Right cardiac atrium (tissue), 5 donors: Measurements from ENCODE around the gene PROCR. TPM values are rescaled to one million over a fixed set of nuclear protein-coding genes. Genes with fewer than 3 reads are reported as not detected.
"Not testable (repeated sequence)": the region's sequence is repeated elsewhere in the genome, so short reads cannot be mapped to it uniquely, and the experiment has no call there.

ENCODE experiments used
- ATAC-seq, 2 donors: fragments of 200-7000 bp; cut with Tn5 transposase; one replicate each; pipeline versions ENCODE4 v1.8.0 to v1.9.1; 2020; ENCODE audit warnings: moderate library complexity in 2 of 2, mild to moderate bottlenecking in 1 of 2
- DNase-seq, 3 donors: peaks; one replicate each; pipeline ENCODE4 v3.0.0-alpha.2; 2020
- H3K27ac ChIP-seq: one replicate; pipeline ENCODE4 v1.5.1; 2013; ENCODE audit warnings: mild to moderate bottlenecking, low read length, control low read depth, moderate library complexity
- H3K27me3 ChIP-seq: one replicate; pipeline ENCODE4 v1.6.1; 2013; ENCODE audit not compliant: control insufficient read depth, insufficient read depth
- H3K4me1 ChIP-seq: one replicate; pipeline ENCODE4 v1.6.1; 2013; ENCODE audit warnings: low read length; ENCODE audit not compliant: control insufficient read depth, insufficient read depth
- H3K4me3 ChIP-seq: one replicate; pipeline ENCODE4 v1.5.1; 2013; ENCODE audit warnings: low read length, control low read depth
- H3K9me3 ChIP-seq: one replicate; pipeline ENCODE4 v1.6.1; 2013; ENCODE audit warnings: low read length; ENCODE audit not compliant: control insufficient read depth
- WGBS: extraction: QIAGEN DNeasy Blood & Tissue Kit; methylation state at CpG from one replicate; pipeline ENCODE4 v1.1.7; 2013; 5-methylcytosine and 5-hydroxymethylcytosine counted together
- intact Hi-C, 4 donors: fragments of 100-400 bp; cut with DNase I; formaldehyde crosslinking; loops; one replicate each; pipeline versions ENCODE4 v1.11.0 to v1.14.0; 2022 to 2023
- polyA plus RNA-seq: library from polyadenylated mRNA; stranded (reverse); fragments of 200-250 nt; gene quantifications from one replicate; pipeline ENCODE4 v1.2.3, GENCODE V29; 2013
- total RNA-seq, 4 donors: library from RNA; stranded (reverse); fragmentation: NEBNext Ultra II Directional; extraction: Animal tissue kit (Norgen Biotek cat#: 25700); gene quantifications; one replicate each; pipeline ENCODE4 v1.2.1, GENCODE V29; 2021
- donor health status: healthy with polysubstance abuse.
- donor health status: DM: no; HTN: yes; CAD: no.
- donor health status: DM: no; HTN: no; CAD: no.
- donor health status: DM: no; HTN: yes; CAD: no; lungs with severe emphysema.
- donor health status: DM: yes; HTN: yes; CAD: no.

Gene PROCR
- total and polyA plus RNA-seq, 5 donors = 12.9 to 43.7 (median 23.0) TPM

DNA sequence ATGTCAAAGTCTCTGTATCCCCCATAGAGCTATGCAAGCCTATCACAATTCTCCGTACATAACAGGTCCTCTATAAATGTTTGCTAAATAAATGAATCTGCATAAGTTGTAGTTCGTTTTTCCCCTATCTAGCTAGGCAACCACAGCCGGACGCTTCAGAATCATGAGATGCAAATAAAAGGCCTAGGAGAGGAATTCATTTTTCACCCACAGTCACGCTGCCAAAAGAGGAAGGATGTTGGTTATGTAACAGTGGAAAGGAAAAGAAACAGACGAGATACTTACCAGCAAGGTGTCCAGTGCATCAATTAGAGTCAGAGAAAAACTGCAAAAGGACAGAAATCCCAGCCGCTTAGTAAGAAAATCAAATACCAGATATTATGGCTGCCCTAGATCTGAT is 27.2 kb upstream of the PROCR start:
- WGBS = 55% methylated on average over 7 of the region's 7 CpGs
- H3K9me3 ChIP-seq = no peaks in the 10 kb centered on the region
- no peak for ATAC-seq
- intact Hi-C loops = loop anchor here (2.0 to 10.0 kb wide), 3 partner anchors 60 to 64 kb away; no protein-coding TSS in a partner anchor
- DNase-seq = no peak
- H3K4me1 ChIP-seq = no peaks in the 10 kb centered on the region
- H3K27ac ChIP-seq = no peak overlapping the region
- H3K4me3 ChIP-seq = no peak overlapping the region
- H3K27me3 ChIP-seq = no peaks in the 10 kb centered on the region

DNA sequence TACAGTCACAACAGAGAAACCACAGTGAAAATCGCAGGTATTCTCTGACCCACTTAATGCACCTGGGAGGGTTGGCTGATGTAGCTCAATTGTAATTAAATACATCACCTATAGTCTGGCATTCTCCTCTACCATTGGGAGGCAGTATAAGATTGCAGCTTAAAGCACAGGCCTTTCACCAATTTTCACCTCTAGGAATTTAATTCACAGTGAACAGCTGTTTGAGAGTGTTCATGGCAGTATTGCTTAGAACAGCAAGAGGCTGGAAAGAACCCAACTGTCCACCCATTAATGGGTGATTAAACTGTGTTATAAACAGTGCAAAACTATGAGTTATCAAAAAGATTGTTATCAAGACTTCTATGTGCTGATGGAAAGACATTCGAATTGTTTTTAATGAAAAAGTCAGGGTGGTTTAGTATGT is 26.7 kb upstream of the PROCR start:
- Histone ChIP-seq H3K27ac (no peak overlapping the region), H3K9me3 (no peaks in the 10 kb centered on the region), H3K4me3 (no peak overlapping the region), H3K4me1 (no peaks in the 10 kb centered on the region), H3K27me3 (no peaks in the 10 kb centered on the region)
- intact Hi-C loops = loop anchor here (2.0 to 10.0 kb wide), 3 partner anchors 60 to 64 kb away; no protein-coding TSS in a partner anchor
- 47% methylated on average over 2 of the region's 2 CpGs for WGBS
- DNase-seq (no peak), ATAC-seq (peak; percentile 14 to 38)

DNA sequence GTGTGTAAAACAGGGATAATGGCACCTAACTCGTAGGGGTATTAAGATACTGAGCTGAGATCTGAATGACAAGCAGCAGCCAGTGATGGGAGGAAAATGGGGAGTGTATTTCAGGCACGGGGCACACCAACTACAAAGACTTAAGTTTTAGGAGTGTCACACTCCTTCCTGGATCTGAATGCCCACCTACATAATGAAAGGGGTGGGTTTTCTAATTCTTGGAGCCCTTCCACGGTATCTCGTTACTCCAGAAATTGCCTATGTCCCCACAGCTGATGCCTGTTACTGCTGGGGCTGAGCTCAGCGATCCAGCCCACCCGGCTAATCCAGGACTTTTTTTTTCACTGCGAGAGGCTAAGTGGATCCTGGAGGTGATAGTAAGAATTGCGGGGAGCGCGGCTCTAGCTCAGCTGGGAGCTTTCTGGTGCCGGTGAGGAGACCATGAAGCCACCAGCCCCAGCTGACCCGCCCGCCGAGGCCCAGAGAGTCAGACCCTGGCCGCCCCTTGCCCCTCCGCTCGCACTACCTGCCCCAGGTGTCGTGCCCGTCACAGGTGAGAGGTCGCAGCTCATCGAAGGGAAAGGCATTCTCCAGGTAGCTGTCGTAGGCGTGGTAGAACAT is 25.5 kb upstream of the PROCR start:
- H3K27me3 ChIP-seq = no peaks in the 10 kb centered on the region
- peak in 2 of 3 donors; percentile 61 to 70 for DNase-seq
- peak overlapping the region; percentile 48 for H3K27ac ChIP-seq
- no peaks in the 10 kb centered on the region for H3K9me3 ChIP-seq
- intact Hi-C loops = loop anchor here in 3 of 4 donors (5.0 to 10.0 kb wide), 2 partner anchors 58 to 61 kb away; no protein-coding TSS in a partner anchor
- 6% methylated on average over 23 of the region's 23 CpGs for WGBS
- peak; percentile 15 to 35 for ATAC-seq
- peak overlapping the region; percentile 52 for H3K4me3 ChIP-seq
- H3K4me1 ChIP-seq = no peaks in the 10 kb centered on the region

- under 1% methylated on average over 42 of the region's 42 CpGs for WGBS
- H3K4me1 ChIP-seq = no peaks in the 10 kb centered on the region
- peak within 1 kb of the TSS; percentile 52 for H3K4me3 ChIP-seq
- H3K27me3 ChIP-seq = no peaks in the 10 kb centered on the region
- H3K9me3 ChIP-seq = no peaks in the 10 kb centered on the region
- intact Hi-C loops = loop anchor here in 3 of 4 donors (5.0 to 10.0 kb wide), 2 partner anchors 58 to 60 kb away; no protein-coding TSS in a partner anchor
- peak; percentile 95 to 98 (median 97) for DNase-seq
- peak within 1 kb of the TSS; percentile 48 for H3K27ac ChIP-seq
- ATAC-seq = peak; percentile 95 to 96
Observed at GRCh38 chr20:35146920-35147574, 24.8 kb upstream of the PROCR start, which contains the start of gene EDEM2. TSS of gene EDEM2 (minus strand) at chr20:35147336. CDS start at chr20:35147258, 78 bp downstream.

GRCh38 chr20:35147575-35148071 is 24.2 kb upstream of the PROCR start:
- DNase-seq (peak in 1 of 3 donors; percentile 32), ATAC-seq (peak in 1 of 2 donors; percentile 5)
- H3K9me3 ChIP-seq, H3K27me3 ChIP-seq, H3K4me1 ChIP-seq: not testable (repeated sequence)
- WGBS = 2% methylated on average over 19 of the region's 19 CpGs
- intact Hi-C loops = loop anchor here in 3 of 4 donors (5.0 to 10.0 kb wide), 2 partner anchors 57 to 60 kb away; no protein-coding TSS in a partner anchor
- Histone ChIP-seq H3K4me3 (peak overlapping the region; percentile 52), H3K27ac (peak overlapping the region; percentile 32)

- H3K27me3 ChIP-seq = no peaks in the 10 kb centered on the region
- WGBS = 63% methylated on average over 6 of the region's 6 CpGs
- H3K27ac ChIP-seq = no peak overlapping the region
- H3K9me3 ChIP-seq = no peaks in the 10 kb centered on the region
- DNase-seq (no peak), ATAC-seq (no peak)
- H3K4me1 ChIP-seq = no peaks in the 10 kb centered on the region
- intact Hi-C loops = no loop called here
- H3K4me3 ChIP-seq = no peak overlapping the region
Observed at GRCh38 chr20:35150846-35151579, 20.9 kb upstream of the PROCR start.

DNA sequence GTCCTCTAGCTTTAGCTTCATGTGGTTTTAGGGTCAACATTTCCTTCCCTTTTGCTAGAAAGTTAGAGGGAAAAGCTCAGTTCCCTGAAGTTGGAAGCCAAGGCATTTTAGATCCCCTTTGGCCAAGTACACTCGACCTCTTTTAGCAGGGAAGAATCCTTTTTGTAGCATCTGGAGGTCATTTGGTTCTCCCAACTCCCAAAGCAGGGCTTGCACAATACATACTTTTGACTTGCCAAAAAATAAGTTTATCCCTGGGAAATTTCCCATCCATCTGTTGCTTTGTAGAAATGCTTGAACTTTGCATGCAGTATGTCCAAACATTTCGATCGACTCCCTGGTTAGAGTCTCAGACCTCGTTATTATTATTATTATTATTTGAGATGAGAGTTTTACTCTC is 20.1 kb upstream of the PROCR start:
- 60% methylated on average over 4 of the region's 4 CpGs for WGBS
- Histone ChIP-seq H3K9me3 (no peaks in the 10 kb centered on the region), H3K27ac (no peak overlapping the region), H3K4me1 (no peaks in the 10 kb centered on the region), H3K4me3 (no peak overlapping the region), H3K27me3 (no peaks in the 10 kb centered on the region)
- intact Hi-C loops = no loop called here
- DNase-seq = no peak
- peak; percentile 31 to 74 for ATAC-seq

- no peak for ATAC-seq
- no peaks in the 10 kb centered on the region for H3K9me3 ChIP-seq
- intact Hi-C loops = no loop called here
- H3K27me3 ChIP-seq = no peaks in the 10 kb centered on the region
- 76% methylated on average over 2 of the region's 2 CpGs for WGBS
- H3K4me3 ChIP-seq = no peak overlapping the region
- H3K27ac ChIP-seq = no peak overlapping the region
- DNase-seq = no peak
- H3K4me1 ChIP-seq = no peaks in the 10 kb centered on the region
Observed at GRCh38 chr20:35155936-35156335, 15.9 kb upstream of the PROCR start.

DNA sequence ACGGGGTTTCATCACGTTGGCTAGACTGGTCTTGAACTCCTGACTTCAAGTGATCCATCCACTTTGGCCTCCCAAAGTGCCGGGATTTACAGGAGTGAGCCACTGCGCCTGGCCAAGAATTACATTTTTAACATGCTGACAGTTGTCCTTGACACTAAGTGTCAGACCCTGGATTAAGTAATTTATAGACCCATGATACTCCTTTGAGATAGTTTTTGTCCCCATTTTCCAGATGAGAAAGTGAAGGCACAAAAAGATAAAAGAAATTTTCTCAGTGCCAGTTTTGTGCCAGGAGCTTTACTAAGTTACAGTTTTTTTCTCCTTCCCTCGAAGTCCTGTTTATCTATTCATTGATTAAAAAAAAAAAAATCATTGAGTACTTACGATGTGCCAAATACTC is 14.9 kb upstream of the PROCR start:
- Histone ChIP-seq H3K4me1 (no peaks in the 10 kb centered on the region), H3K27me3 (no peaks in the 10 kb centered on the region), H3K27ac (no peak overlapping the region), H3K9me3 (no peaks in the 10 kb centered on the region), H3K4me3 (no peak overlapping the region)
- 90% methylated on average over 6 of the region's 6 CpGs for WGBS
- DNase-seq = no peak
- ATAC-seq = no peak
- intact Hi-C loops = no loop called here

- H3K27me3 ChIP-seq, ATAC-seq, H3K4me3 ChIP-seq, intact Hi-C loops, DNase-seq, H3K9me3 ChIP-seq, H3K27ac ChIP-seq, H3K4me1 ChIP-seq: not testable (repeated sequence)
- WGBS = 95% methylated on average over 5 of the region's 5 CpGs
Observed at GRCh38 chr20:35160341-35160740, 11.5 kb upstream of the PROCR start.
